NB4 (cell line): Measurements from ENCODE around the gene HDDC2.

Source experiments
- CTCF ChIP-seq: IDR thresholded peaks from one replicate; pipeline ENCODE4 v1.5.1; 2012; ENCODE audit warnings: low read depth, low read length
- MAX ChIP-seq: IDR thresholded peaks from 2 replicates; pipeline ENCODE4 v1.6.1; 2011; ENCODE audit warnings: low read depth, low read length
- MYC ChIP-seq: IDR thresholded peaks from 2 replicates; pipeline ENCODE4 v1.6.1; 2011; ENCODE audit warnings: low read depth, low read length
- POLR2A ChIP-seq: IDR thresholded peaks from 2 replicates; pipeline ENCODE4 v1.6.1; 2011; ENCODE audit warnings: mild to moderate bottlenecking; ENCODE audit not compliant: insufficient read length; ENCODE audit errors: extremely low read depth

GRCh38 chr6:125262016-125263013 is 39.5 kb downstream of the HDDC2 start:
- TF ChIP-seq POLR2A (no peak), CTCF (no peak), MAX (no peak), MYC (no peak)
